CD4-positive, alpha-beta T cell treated with Interleukin-15 for 4 hours (primary cell): ENCODE results near the gene PHLDA3.

Source experiments
- DNase-seq: peaks from one replicate; pipeline ENCODE4 v3.0.0-alpha.2; 2020; ENCODE audit warnings: low spot score

Gene PHLDA3

GRCh38 chr1:201461645-201462441, 7.1 kb downstream of the PHLDA3 start:
- no peak for DNase-seq

DNA sequence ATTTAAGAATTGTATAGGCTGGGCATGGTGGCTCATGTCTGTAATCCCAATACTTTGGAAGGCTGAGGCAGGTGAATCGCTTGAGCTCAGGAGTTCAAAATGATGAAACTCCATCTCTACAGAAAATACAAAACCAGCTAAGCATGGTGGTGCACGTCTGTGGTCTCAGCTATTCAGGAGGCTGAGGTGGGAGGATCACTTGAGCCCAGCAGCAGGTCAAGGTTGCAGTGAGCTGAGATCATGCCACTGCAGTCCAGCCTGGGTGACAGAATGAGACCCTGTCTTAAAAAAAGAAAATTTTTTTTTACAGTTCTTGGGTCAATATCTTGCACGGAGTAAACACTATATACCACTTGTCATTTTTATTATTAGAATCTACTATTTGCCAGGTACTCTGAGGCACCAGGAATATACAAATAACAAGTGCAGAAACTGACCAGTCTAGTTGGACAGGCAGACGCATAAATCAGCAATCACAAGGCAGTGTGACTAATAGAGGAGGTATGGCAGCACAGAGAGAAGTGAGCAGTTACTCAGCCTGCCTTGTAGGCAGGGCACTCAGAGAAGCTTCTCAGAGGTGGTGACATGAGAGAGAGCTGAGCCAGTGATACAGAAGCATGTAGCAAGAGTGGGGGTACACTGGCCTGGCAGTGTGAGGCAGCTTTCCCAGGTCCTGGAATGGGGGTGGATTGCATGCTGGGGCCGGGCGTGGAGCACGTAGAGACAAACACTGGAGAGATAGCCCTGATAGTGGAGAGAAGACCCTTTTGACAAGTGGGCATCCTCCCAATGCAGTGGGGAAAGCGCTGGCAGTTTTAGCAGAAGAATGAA, 8.0 kb downstream of the PHLDA3 start:
- DNase-seq, result no peak

DNA sequence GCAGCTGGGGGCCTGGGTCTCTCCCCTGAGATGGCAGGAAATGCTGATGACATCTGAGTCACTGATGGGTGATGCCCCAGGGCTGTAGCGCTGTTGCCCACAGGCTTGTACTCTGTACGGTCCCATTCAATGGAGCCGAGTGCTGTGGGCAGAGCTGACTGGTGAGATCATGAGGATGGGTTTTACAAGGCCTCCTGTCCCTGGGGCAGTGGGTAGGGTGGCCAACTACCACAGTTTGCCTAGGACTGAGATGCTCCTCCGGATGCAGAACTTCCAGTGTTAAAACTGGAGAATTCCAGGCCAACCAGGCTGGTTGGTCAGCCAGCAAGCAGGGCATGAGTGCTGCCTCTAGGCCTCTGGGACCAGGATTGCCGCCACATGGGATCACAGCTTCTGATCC, 9.2 kb downstream of the PHLDA3 start:
- DNase-seq, result no peak

DNA sequence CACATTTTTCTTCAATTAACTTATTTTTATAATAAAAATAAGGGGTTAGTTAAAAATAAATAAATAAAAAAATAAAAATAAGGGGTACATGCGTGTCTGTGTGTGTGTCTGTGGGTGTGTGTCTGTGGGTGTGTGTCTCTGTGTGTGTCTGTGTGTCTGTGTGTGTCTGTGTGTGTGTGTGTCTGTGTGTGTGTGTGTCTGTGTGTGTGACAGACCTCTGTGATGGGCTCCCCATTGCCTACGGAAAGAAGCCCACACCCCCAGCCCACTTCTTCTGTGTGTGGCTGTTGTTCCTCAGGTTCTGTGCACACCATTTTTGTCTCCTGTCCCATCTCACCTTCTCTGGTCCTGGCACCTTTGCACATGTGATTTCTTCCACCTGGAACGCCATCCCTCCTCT, 9.9 kb downstream of the PHLDA3 start:
- DNase-seq, result no peak

DNA sequence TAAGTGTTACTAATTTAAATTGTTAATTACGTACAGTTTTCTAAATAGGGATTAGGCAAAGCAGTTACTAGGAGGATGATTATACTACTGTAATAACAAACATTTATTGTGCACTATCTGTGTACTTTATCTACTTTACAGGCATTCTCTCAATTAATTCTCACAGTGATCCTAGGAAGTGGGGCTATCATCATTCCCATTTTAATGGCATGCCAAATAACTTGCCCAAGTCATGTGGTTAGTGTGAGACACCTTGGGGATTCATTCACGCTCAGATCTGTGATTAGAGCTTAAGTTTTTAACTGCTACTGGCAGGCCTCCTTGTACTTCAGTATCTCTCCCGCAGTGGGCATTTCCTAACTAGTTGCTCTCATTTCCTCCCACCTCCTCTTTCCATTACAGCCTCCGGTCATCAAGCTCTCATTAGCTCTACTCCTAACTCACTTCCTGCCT, 11.5 kb downstream of the PHLDA3 start:
- no peak for DNase-seq

DNA sequence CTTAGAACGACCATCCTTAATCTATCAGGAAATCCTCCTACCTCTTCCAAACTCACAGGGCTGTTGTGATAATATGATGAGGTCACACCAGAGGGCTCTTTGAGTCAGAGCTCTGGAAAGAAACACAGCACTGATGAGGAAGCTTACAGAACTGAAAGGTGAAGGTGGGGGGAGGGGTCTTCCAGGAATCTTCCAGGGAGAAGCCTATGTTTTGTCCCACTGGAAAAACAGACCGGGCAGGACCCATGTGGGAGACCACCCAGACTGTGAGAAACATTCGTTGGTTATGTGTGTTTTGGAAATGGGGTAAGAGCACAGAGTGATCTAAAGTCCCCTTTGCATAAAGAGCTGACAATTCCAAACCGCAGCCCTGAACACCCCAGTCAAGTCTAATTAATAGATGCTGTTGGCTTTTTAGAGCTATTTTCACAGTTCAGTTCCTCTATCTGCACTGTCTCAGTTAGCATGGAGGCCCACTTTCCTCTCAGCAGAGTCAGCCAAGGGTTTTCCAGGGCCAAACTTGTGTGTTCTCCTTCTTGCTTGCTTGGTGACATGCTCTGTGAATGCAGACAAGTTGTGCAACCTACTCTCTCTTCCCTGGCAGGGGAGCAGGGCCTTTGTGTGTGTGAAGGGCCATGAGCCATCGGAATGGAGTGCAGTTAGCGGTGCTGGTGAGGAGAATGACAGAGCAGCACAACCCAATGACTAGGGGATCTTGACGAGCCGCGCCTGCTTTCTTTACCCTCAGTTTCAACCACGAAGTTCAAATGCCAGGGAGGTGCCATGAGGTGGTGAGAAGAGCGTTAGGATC, 12.3 kb downstream of the PHLDA3 start:
- DNase-seq, result no peak

- no peak for DNase-seq
Measured at GRCh38 chr1:201455098-201455497, 13.9 kb downstream of the PHLDA3 start.

GRCh38 chr1:201454608-201455007, 14.4 kb downstream of the PHLDA3 start:
- no peak for DNase-seq

- DNase-seq, result no peak
Measured at GRCh38 chr1:201452866-201453265, 16.1 kb downstream of the PHLDA3 start.

DNA sequence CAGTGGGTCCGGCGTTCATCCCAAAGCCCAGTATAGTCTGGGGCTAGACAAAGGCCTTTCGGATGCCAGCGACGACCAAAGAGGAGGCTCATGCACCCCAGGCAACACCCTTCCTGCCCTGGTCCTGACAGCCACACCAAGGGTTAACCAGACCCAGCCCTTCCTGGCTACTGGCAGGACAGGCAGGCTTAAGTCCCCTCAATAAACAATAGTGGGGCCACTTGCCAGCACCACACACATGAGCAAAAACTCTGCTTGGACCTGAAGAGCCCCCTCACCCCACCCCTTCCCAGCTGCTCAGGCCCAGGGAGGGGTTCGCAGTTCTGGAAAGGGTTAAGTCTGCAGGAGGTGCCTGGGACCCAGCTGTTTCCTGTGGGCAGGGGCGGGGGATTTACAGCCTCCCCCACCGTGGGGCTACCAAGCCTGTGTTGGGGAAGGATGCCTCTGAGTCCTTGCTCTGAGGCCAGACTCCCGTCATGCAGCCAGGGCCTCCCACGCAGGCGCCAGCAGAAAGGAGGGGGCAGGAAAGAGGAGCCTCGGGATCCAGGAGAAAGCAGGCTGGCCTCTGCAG, 18.2 kb downstream of the PHLDA3 start:
- no peak for DNase-seq

DNA sequence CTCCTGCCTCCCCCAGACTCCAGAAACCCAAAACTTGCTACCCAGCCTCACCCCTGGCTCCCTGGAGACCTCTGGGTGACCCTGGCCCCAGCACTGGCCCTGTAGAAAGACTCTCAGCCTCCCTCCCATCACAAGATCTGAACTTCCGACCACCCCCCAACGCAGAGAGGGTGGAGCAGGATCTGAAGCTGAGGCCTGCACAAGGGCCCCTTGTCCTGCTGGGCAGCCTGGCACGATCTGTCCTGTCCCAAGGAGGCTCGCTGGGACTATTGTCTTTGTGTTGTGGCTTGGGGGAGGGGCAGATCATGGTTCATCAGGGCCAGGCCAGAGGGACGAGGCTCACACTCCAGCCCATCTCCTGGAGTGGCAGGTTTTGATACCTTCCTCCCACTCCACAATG, 20.0 kb downstream of the PHLDA3 start:
- DNase-seq, result no peak

DNA sequence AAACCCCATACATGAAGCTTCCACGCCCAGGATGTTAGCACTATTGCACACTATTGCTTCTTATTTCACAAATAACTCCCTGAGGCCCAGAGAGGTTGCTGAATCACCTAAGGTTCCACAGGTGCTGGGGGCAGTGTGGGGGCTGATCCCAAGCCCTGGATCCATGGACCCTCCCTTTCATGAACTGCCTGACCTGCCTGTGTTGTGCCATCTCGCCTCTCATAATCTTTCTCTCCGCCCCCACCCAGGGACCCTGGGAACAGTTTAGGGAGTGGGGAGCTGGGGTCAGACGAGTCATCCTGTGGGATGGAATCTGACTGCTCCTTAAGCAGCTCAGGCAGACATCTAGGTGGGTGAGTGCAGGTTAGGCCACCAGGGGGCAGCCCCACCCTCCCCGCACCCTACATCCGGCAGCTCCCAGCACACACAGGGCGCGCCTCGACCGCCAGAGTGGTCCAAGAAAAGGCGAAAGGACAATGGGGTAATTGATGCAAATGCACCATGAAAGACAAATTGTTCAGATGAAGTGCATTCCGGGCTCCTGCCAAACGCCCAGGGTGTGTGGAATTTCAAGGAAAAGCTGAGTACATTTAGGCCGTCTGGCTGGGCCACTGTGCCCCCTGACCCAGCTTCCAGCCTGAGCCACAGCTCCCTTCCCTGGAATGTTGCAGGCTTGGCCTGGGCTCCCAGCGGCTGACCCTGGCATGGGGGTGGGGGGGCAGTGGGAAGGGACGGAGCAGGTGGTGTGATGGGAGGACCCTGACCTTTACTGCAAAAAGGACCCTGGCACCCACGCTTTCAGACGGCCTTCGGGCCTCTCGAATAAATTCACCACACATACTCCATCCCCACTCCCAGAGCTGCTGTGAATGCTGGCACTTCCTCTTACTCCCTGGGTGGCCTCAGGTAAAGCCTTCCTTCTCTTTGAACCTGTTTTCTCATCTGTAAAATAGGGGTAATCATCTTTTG, 20.8 kb downstream of the PHLDA3 start:
- peak; percentile 59 for DNase-seq

DNA sequence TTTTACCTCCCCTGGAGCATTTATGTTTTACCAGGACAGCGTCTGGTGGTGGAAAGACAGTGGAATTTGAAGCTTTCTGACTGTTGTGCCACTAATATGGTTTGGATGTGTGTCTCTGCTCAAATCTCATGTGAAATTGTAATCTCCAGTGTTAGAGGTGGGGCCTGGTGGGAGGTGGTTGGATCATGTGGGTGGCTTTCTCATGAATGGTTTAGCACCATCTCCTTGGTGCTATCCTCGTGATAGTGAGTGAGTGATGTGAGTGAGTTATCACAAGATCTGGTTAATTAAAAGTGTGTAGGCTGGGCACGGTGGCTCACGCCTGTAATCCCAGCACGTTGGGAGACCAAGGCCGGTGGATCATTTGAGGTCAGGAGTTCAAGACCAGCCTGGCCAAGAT, 23.7 kb downstream of the PHLDA3 start:
- no peak for DNase-seq

DNA sequence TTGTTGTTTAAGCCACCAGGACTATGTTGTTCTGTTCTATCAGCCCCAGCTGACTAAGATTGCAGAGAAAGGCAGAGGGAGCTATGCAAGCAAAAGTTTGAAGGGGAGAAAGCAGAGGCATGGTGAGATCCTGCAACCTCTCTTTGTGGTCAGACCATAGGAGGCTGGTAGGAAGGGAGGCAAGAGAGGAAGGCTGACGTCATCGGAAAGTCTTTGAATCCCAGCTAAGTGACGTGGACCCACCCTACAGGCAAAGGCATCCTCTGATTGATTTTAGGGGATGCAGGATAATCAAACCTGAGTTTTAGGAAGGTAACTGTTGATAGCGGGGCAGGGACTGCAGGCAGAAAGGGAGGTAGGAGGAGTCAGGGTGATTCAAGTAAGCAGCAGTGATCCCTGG, 24.2 kb downstream of the PHLDA3 start:
- DNase-seq, result no peak

- no peak for DNase-seq
Measured at GRCh38 chr1:201443747-201444146, 25.2 kb downstream of the PHLDA3 start.

- no peak for DNase-seq
Measured at GRCh38 chr1:201436969-201437368, 32.0 kb downstream of the PHLDA3 start.

DNA sequence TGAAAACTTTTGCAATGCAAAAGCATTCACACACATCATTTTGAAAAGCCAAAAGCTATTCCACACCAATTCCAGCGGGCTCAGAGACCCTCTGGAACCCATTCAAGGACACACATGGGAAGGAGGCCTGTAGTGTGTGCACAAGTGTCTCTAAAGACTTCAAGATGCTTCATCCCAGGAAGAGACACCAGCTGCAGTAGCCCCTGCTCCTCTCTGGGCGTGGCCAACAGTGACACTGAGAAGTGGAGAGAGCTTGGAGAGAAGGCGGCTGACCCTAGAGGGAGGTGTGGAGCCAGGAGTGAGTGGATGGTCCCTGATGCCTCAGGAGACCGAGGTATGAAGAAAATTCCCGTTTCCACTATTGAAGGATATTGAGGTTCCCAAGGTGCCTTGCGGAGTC, 32.6 kb downstream of the PHLDA3 start:
- DNase-seq, result no peak

GRCh38 chr1:201434266-201434665, 34.7 kb downstream of the PHLDA3 start:
- DNase-seq, result no peak

DNA sequence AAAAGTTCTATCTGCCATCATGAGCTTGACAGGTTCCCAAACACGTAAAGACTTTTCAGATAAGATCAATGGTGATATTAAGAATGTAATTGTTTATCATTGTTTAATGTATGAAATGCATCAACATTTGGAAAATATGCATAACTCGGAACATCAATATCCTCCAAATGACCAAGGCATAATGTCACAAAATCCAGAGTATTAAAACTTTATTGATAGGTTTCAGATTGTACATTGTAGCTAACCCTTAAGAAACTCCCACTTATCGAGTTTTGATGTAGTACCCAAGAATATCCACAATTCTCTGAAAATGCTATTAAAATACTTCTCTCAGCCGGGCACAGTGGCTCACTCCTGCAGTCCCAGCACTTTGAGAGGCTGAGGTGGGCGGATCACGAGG, 35.4 kb downstream of the PHLDA3 start:
- no peak for DNase-seq

- DNase-seq, result no peak
Measured at GRCh38 chr1:201430776-201431175, 38.2 kb downstream of the PHLDA3 start.
